Ramos (cell line): Measurements from ENCODE around the gene ASAP3.
"Not testable (repeated sequence)": the region's sequence is repeated elsewhere in the genome, so short reads cannot be mapped to it uniquely, and the experiment has no call there.

Experiments
- in situ Hi-C: fragments of 300-500 bp; cut with MboI; formaldehyde crosslinking; loops from one replicate; pipeline ENCODE4 v1.14.3; 2022; ENCODE audit warnings: low sequenced_read_pairs; ENCODE audit not compliant: unreplicated experiment

Gene ASAP3

GRCh38 chr1:23515905-23516304 is 31.9 kb upstream of the ASAP3 start:
- in situ Hi-C loops, result no loop called here

GRCh38 chr1:23514111-23514679 is 30.2 kb upstream of the ASAP3 start:
- in situ Hi-C loops, result no loop called here

GRCh38 chr1:23509896-23510295 is 25.9 kb upstream of the ASAP3 start:
- in situ Hi-C loops, result no loop called here

DNA sequence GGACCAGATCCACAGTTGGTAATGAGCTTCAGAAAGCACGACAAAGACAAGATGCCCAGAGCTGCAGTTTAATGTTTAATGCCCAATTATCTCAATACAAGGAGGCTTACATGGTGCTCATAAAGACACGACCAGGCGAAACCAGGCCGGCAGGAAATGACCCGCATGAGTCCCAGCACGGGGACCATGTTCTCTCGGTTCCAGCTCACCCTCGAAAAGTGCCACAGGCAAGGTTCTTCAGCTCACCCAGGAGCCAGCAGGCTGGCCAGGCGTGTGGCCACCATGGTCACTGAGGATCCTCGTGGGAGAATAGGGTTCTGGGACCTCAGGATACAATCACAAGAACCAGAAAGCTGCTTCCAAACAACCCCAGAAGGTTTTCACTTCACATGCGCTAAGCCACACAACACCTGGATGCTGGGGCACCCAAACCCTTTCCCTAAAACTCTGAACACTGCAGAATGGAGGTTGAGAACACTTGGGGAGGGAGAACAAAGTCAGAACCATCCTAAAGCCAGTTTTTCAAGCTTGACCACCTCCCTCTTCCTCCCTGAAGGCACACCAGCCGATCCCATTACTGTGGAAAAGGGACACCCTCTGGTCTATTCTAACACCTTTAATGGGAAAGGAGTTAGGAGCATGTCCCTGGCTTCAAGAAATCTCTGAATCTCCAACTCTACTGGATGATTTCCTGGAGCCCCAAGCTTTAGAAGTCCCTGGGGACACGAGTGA is 22.6 kb upstream of the ASAP3 start:
- in situ Hi-C loops, result no loop called here

DNA sequence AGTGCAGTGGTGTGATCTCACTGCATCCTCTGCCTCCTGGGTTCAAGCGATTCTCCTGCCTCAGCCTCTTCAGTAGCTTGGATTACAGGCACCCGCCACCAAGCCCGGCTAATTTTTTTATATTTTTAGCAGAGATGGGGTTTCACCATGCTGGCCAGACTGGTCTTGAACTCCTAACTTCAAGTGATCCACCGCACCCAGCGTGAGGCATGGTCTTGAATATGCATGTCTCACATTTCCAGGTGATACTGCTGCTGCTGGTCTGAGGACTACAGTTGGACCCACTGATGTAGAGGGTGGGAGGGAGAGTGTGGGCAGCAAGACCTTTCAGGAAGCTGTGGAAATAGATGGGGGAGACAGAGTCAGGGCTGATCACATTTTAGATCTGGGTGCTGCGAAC is 21.9 kb upstream of the ASAP3 start:
- in situ Hi-C loops, result no loop called here

GRCh38 chr1:23504156-23504555 is 20.2 kb upstream of the ASAP3 start:
- in situ Hi-C loops, result not testable (repeated sequence)

DNA sequence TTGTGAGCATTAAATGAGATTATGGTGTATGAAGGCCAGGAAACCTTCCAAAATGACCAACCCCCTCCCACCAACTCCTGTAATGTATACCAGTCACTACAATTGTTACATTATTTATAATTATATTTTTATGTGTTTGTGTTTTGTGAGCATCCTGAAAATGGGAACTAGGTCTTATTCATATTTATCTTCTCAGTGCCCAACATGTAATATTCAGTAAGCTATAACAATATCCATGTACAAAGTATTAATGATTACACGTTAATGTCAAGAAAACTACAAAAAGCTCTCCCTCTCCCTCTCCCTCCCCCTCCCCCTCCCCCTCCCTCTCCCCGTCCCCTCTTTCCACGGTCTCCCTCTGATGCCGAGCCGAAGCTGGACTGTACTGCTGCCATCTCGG is 19.0 kb upstream of the ASAP3 start:
- in situ Hi-C loops, result no loop called here

- in situ Hi-C loops, result no loop called here
These were observed 16.5 kb upstream of the ASAP3 start for GRCh38 chr1:23500466-23500865.

GRCh38 chr1:23497777-23498439 is 13.9 kb upstream of the ASAP3 start:
- in situ Hi-C loops, result loop anchor here (5.0 kb wide), 1 partner anchor 39 kb away; no protein-coding TSS in a partner anchor

DNA sequence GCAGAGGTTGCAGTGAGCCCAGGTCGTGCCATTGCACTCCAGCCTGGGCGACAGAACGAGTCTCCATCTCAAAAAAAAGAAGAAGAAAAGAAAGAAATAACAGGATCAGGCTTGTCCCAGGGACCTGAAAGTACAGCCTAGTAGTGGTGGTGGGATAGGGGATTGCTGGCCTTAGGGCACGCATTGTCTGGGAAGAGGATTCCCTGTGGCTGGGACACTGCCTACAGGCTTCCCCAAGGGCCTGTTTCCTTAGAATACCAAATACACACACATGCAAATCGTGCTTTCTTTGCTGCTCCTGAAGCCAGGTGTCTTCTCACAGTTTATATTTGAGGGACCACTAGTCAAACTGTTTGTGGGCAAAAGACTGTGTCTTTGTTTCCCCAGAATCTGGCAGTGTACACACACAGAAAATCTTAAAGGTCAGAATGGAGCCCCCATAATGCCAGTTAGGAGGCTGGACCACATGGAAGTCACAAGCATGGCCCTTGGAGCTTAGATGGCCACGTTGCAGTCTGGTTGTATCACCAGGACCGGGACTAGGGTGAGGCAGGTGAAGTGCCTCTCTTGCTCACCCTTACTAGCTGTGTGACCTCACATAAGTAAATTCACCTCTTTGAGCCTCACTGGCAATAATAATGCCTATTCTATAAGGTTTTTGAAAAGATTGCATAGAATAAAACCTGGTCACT is 12.7 kb upstream of the ASAP3 start:
- in situ Hi-C loops, result loop anchor here (5.0 kb wide), 1 partner anchor 41 kb away; no protein-coding TSS in a partner anchor

- in situ Hi-C loops, result loop anchor here (5.0 kb wide), 1 partner anchor 42 kb away; no protein-coding TSS in a partner anchor
These were observed 10.9 kb upstream of the ASAP3 start for GRCh38 chr1:23494836-23495235.

DNA sequence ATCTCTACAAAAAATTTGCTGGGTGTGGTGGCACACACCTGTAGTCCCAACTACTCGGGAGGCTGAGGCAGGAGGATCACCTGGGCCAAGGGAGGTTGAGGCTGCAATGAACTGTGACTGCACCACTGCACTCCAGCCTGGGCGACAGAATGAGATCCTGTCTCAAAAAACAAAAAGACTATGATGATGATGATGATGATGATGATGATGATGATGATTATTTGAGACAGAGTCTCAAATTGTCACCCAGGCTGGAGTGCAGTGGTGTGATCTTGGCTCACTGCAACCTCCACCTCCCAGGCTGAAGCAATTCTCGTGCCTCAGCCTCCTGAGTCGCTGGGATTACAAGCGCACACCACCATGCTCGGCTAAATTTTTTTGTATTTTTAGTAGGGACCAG is 8.8 kb upstream of the ASAP3 start:
- in situ Hi-C loops, result not testable (repeated sequence)

DNA sequence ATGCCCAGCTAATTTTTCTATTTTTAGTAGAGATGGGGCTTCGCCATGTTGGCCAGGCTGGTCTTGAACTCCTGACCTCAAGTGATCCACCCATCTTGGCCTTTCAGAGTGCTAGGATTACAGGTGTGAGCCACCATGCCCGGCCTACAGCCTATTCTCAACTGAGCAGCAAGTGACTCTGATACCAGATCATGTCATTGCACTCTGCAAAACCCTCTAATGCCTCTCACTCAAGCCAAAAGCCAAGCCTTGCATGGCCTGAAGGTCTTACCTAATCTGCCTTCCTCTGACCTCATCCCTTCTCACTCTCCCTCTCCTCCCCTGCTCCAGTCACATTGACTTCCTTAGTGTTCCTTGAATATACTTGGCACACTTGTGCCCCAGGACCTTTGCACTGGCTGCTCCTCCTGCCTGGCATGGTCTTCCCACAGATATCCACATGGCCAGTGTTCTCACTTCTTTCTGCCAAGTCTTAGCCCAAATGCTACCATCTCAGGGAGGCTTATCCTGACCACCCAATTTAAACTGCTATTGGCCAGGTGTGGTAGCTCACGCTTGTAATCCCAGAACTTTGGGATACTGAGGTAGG is 8.2 kb upstream of the ASAP3 start:
- in situ Hi-C loops, result no loop called here

DNA sequence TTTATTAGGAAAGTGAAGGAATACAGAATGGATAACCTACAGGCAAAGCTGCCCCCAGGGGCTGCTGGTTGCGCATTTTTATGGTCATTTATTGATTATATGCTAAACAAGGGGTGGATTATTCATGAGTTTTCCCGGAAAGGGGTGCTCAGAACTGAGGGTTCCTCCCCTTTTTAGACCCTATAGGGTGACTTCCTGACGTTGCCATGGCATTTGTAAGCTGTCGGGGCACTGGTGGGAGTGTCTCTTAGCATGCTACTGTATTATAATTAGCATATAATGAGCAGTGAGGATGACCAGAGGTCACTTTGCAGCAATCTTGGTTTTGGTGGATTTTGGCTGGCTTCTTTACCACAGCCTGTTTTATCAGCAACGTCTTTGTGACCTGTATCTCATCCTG is 5.9 kb upstream of the ASAP3 start:
- in situ Hi-C loops, result no loop called here

DNA sequence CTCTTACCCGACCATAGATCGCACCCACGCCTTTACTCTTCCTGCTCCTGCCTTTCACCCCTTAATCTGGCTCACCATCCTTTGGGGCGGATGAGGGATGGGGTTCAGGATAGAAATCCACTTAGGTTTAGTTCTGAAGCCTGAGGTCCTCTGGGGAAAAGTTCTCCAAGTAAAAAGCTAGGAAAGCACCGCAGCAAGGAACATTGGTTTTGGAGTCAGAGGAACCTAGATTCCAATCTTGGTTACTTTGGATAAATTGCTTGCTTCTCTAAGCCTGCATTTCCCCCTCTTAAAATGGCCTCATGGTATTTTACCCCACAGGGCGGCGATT is 988 bp upstream of the ASAP3 start:
- in situ Hi-C loops, result no loop called here

GRCh38 chr1:23484253-23485001 is 448 bp upstream of the ASAP3 start:
- in situ Hi-C loops, result no loop called here

DNA sequence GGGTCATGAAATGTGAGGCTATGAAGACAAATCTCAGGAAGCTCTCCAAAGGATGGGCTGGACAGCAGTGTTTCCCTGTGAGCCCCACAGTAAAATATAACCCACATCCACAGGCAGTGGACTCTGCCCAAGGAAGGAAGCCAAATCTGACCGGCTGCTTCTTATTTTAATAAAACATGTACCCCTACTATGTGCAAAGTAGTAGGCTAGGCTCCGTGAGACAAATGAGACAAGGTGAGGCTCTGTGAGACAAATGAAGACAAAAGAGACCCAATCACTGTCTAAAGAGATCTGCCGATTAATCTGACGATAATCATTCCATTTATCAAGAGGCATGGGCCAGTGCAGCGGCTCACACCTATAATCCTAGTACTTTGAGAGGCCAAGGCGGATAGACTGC is 2.1 kb downstream of the ASAP3 start:
- in situ Hi-C loops, result no loop called here

GRCh38 chr1:23481026-23481597 is 2.9 kb downstream of the ASAP3 start:
- in situ Hi-C loops, result no loop called here

- in situ Hi-C loops, result no loop called here
These were observed 3.6 kb downstream of the ASAP3 start for GRCh38 chr1:23480187-23481025.
